Stimulated activated CD8-positive, alpha-beta memory T cell treated with anti-CD3 and anti-CD28 coated beads, Interleukin-4, amount 100 ng/mL, for 48 hours (primary cell): ENCODE results near the gene C1QL3.
A peak's percentile ranks its signal among the peaks of the same experiment; 100 is the strongest.

ENCODE experiments used
- DNase-seq: peaks from one replicate; pipeline ENCODE4 v3.0.0-alpha.2; 2020

Gene C1QL3

DNA sequence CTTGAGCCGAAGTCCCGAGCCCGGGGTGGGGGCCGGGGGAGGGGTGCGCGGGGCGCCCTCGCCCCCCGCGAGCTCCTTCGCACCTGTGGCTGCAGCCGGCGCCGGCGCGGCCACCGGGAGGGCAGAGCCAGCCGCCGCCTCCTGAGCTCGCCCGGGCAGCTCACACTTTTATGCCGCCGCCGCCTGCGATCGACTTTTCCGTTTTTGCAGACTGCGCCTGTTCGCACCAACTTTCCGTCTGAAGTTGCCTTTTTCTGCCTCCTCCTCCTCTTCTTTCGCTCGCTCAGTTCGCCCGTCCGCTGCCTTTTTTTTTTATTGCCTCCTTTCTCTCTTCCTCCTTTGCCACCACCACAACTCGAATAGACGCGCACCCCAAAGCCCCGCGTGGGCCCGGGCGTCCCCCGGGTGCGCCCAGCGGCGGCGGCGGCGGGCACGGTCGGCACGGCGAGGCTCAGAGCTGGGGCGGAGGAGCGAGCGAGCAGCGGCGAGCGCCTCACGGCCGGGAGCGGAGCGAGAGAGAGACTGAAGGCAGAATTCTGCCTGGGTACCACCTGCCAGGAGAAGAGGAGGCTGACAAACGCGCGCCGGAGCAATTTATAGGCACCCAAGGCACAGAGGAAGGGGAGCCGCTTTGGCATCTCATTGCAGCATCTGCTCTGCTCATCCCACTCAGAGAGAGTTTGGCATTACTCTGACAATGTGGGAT lies at the start of gene C1QL3:
C1QL3 (minus strand) TSS at position 569 of the 706 bp plus-strand sequence. CDS start 814 bp downstream, outside the sequence.
- DNase-seq = peak; percentile 53

DNA sequence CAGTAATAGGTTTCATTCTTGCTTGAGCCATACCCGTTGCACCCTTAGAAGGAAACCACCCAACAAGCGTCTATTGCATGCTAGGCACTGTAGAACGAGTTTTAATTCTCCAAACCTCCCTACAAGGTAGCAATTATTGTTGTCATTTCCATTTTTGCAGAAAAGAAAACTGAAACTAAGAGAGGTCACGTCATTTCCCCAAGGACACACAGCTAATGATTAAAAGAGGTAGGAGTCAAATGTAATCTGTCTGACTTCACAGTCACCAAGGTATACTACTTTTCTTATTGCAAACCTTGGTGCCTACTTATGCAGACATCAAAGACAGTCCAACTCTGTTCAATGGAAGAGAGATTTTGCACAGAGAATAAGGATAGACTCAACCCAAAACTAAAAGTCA lies 49.1 kb upstream of the C1QL3 start:
- DNase-seq = no peak

DNA sequence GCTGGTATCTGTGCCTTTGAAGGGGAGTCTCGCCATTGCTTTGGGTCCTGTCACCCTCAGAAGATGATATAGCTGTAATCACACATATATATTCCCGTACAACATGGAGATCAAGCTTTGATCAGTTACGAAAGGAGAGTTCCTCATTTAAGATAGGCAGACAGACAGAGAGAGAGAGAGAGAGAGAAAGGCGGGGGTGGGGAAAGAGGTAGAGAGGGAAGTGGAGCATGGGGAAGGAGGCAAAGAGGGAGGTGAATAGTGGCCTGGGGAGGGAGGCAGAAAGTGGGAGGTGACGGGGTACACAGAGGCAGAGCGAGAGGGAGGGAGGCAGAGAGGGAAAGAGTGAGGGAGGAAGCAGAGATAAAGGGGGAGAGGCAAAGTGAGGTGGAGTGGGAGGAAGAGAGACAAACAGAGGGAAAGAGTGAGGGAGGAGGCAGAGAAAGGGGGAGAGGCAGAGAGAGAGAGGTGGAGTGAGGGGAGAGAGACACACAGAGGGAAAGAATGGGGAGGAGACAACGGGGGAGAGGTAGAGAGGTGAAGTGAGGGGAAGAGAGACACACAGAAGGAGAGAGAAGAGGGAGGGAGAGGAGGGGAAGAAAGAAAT lies 44.6 kb upstream of the C1QL3 start:
- no peak for DNase-seq

DNA sequence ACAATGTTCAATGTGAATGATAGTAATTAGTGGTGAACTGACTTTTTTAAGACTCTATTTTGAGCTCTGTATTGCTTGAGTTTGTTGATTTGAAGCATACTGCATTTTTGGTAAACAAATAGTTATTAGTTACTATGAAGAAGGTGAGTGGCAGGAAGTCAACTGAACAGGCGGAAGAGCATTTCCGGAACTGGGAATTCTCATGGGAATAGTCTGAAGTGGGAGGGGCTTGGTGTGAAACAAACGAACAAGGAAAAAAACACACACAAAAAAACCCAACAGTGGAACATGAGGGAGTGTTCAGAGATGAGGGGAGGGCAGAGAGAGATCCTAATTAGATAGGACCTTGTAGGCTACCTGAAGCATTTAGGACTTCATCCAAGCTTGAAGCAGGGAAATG lies 43.9 kb upstream of the C1QL3 start:
- DNase-seq = no peak

DNA sequence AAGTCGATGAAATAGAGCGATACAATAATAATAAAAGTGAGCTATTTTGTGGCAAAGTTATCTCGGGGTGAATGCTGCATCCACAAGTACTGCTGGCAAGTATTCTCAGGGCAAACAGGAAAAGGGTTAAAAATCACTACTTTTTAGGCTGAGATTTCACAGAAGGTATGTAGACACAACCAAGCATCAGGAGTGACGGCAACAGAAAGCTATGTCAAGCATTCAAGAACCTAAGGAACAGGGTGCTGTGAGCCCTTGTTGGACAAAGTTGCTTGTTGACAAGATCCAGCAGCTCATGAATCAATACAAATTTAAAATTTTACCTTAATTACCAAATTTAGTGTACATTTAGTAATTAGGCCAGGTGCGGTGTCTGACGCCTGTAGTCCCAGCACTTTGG lies 41.2 kb upstream of the C1QL3 start:
- no peak for DNase-seq

DNA sequence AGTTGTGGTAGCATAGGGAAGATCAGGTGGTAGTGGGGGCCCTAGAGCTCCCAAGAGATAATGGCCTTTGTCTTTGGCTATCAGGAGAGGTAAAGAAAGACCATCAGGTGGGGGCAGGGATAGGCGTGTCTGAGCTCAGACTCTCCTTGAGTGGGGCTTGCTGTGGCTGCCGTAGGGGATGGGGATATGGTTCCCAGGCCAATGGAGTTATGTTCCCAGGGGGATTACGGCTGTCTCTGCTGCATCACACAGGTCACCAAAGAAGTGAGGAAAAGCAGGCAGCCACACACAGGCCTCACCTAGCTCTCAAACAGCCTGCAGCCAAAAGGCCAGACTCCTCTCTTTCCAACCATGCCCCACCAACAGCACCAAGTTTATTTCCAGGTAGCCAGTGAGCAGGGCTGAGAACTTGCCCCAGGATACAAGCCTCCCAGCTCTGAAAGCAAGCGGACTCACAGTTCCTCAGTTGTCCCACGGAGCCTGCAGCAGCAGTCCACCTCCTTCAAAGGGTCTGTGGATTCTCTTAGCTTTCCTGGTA lies 37.6 kb upstream of the C1QL3 start:
- no peak for DNase-seq

DNA sequence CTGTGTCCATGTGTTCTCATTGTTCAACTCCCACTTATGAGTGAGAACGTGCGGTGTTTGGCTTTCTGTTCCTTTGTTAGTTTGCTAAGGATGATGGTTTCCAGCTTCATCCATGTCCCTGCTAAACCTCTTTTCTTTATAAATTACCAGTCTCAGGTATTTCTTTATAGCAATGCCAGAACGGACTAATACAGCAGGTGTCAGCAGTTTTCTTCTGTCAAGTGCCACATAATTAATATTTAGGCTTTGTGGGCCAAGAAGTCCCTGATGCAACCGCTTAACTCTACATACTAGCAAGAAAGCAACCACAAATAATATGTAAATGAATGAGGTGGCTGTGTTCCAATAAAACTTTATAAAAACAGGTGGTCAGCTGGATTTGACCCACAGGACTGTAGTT lies 26.3 kb upstream of the C1QL3 start:
- no peak for DNase-seq

DNA sequence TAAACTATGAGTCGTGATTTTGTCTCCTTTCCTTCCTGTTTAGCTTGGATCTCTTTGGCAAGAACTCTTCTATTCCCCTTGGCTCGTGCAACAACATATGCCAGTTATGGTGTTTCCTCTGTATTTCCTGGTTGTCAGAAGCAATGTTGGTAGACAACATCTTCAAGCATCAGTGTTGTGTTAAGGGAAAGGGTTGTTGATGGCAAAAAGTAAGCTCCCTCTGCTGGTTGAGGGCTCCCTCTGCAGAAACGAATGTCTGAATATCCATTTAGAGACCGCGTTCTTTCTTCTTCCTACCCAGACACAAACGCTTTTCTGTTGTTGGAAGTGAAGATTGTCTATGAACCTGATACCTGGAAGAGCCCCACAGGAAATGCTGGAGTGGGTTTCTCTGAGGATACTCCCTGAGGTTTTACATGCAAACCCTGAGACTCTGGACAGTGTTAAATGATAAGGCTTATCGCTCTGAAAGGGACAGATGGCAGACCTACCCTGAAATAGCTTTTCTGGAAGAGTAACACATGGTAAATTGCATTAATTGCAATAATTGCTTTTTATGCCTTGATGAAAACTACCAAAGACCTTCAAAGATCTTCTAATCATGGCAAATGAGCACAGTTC lies 23.5 kb upstream of the C1QL3 start:
- no peak for DNase-seq

DNA sequence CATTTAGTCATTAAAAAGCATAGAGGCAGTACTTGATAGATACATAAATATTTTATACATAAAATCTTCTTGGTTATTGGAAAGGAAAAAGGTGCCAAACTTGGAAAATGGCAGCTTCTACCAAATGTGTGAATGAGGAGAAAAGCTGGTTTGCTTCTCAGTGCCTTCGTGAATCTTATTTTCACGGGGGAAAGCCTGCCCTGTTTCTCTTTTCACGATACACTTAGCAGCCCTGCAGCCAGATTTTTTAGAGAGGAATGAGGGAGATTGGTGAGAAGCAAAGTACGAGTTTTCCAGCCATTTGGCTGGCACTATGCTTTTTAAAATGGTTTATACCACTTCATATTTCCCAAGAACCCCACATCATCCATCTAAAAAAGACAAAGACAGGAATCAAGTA lies 22.9 kb upstream of the C1QL3 start:
- DNase-seq = no peak

DNA sequence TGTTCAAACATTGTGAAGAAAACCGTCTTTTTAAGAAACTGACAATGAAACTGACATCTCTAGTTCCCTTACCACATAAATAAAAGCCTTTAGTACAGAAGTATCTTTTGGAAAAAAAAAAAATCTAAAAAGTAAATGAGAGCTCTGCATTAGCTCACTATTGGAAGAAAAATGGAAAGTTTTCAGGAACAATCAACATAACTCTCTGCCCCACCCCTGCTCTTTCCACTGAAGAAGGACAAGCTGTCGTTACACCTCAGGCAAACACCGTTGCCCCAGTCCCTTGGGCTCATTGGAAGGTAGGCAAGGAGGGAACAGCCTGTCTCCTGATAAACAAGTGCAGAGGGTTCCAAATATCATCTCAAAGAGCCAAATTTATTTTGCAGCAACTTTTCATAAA lies 22.4 kb upstream of the C1QL3 start:
- DNase-seq = no peak

DNA sequence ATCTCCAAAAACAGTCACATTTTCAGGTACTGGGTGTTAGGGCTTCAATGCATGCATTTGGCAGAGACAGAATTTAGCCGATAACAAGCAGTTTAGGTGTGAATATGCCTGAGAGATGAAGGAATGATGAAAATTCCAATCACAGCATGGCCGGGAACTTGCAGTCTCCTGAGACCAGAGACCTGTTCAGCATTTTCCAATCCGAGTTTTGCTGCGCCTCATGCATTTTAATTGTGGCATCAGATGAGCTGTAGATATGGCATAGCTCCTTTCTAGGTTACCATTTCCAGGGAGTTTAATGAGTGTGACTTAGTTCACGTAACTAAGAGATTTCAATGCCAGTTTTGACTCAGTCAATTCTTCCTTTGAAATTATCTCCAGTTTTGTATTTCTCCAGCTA lies 14.5 kb upstream of the C1QL3 start:
- no peak for DNase-seq

DNA sequence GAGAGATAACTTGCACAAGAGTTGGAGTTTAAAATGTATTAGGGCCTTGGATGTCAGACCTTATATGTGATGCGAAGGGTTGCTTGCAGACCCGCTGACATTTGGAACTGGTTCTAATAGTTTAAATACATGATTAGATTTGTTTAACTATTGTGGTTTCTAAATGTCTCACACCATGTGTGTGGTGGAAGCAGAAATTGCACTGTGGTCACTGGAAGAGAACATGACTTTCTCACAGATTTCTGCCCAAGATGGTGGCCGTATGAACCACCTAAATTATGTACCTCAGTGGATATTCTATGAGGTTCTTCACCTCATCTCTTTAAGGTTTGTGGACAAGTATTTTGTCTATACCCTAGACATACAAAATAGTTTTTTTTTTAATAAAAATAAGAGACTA lies 8.2 kb upstream of the C1QL3 start:
- DNase-seq = no peak

DNA sequence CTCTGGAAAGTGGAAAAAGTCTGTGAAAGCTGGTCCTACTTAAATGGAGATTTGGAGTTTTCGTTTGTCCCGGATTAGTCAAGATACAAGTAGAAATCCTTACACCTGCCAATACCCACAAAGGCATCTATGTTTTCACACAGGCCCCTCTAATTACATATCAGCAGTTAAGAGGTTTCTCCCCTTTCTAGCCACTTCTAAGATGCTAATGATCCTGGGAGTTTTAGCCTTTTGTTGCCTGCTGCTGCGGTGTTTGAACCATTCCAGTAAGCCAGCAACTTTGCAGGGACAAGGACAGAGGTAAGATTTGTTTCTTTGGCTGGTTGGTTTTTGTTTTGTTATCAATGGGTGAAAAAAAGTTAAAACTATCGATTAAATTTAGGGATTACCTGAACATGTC lies 5.8 kb upstream of the C1QL3 start:
- no peak for DNase-seq

DNA sequence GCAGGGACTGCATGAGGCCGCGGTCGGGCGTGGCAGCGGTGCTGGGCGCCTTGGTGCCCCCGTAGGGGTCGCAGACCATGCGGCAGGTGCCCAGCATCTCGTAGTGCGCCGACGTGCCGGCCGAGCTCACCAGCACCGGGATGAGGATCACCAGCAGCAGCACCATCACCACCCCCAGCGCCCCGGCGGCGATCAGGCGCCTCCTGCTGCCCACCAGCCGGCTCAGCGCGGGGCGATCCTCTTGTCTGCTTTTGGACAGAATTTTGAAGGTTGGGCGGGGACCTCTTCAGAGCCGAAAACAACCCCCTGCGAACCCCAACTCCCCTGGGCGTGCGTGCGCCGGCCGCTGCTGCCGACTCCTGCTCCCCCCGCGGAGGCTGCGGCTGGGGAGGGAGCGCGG lies 779 bp downstream of the C1QL3 start:
- peak; percentile 66 for DNase-seq

DNA sequence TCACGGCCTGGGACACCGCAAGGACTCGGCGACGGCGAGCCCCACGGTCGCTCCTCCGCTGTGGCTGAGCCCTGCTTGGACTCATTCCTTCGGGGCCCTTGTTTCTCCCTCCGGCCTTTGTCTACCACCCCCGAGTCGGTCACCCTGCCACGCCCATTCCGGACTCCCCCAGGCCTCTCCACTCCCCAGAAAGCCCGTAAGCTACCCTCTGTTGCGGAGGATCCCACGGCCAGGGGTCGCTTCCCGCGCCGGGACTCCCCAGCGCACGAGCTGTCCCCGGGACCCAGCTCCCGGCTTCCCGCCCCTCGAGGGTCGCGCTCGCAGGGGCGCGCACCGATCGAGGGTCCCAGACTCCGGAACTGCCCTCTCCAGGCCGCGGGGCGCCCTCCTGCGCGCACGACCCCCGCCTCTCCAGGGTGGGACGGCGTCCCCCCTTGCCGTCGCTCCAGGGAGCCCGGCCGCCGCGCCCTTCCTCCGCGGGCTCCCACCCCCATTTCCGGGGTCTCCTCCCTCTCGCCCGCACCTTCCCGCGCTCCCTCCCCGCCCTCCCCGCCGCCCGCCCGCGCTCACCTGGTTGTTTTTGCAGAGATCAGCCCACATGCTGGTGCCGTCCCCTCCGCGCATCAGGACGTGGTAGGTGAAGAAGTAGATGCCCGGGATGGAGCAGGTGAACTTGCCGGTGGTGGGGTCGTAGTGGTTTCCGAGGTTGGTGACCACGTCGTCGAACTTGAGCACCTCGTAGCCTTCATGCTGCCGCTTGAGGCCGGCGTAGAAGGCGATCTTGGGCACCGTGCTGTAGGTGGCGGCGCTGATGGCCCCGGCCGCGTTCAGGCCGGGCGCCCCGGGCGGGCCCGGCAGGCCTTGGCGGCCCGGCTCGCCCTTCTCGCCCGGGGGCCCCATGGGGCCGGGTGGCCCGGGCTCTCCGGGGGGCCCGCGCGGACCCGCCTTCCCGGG lies 1.5 kb downstream of the C1QL3 start:
- peak; percentile 32 for DNase-seq

DNA sequence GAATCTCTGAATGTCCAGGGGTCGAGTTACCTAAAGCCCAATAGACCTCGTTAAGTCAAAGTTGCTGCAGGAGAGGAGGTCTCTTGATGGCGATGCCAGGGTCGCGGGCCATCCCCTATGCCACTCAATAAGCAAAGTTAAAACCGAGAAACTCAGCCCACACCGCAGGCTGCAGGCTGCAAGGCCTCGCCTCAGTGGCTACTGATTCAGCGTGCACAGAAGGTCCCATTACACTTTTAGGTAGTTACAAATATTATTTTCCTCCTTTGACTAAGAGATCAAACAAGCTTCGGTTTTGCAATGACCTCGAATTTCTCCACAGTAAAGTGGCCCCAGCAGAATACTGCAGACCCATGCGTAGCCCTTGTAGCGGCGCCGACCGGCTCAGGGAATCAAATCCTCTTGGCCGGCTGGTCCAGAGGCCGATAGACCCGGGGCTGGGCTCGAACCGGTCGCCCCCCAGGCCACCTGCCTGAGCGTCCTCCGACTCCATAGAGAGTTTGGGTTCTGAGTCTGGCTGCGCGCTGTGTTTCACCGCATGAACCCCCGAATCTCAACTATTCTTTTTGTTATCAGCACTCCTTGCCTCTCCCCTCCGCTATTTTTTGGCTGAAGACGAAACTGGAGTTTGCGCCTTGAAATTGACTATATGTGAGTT lies 2.3 kb downstream of the C1QL3 start:
- DNase-seq = no peak

DNA sequence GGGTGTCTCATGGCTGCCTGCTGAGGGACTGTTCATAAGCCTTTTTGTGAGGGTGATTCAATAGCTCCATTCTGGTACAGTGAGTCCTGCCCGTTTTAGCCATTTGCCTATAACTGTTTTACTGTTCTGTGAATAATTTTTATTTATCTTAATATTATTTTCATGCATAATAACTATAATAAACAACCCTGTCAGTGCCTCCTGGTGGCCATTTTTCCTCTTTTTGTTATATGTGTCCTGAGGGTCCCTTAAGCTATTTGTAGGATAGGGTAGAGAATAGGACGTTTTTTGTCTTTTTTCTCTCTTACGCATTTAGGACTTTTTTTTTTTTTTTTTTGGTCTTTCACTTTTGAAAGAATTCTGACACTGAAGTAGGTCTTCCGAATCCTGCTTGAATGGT lies 2.9 kb downstream of the C1QL3 start:
- no peak for DNase-seq

DNA sequence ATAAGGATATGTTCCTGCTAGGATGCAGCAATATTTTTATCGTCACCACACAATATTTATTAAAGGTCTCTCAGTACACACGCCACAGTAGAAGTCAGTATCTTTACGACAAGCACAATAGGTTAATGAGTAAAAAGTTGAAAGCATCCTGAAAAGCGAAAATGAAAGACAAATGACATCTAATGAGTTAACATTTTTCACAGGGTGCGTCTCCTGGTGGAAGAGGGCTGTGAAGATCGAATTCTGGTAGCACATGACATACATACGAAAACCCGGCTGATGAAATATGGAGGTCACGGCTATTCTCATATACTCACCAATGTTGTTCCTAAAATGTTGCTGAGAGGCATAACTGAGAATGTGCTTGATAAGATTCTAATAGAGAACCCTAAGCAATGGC lies 10.8 kb downstream of the C1QL3 start:
- no peak for DNase-seq

DNA sequence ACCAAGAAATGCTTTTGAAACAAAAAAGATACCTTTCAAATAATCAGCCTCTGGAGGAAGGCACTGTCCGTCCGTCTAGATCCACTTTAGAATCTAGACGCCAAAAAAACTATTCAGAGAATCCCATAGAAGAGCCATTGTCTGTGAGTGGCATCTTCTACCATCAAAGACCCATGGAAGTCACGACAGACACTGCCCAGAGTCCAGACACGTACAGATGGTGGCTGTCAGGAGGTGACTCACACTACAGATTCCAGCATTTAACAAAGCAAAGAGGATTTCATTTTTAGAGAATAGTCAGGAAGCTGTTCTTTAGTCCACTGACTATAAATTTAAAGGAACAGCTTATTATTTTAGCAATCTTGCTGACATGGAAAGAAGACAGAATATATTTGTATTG lies 11.7 kb downstream of the C1QL3 start:
- no peak for DNase-seq

DNA sequence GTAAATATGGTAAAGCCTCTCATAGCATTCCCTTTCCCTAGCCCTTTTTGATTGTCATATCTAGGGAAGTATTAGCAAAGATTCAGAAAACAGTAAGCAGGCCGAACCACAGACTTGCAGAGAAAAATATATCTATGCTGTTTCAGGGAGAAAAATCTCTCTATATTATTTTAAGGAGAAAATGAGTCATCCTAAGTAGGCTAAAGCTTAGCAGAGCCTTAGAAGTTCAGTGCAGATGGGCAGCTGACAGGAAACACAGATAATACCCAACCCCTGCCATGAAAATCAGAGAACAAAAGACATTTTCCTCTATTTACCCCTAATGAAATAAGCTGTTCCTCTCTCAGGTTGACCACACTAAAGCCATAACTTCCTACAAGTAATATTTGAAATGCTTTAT lies 16.5 kb downstream of the C1QL3 start:
- DNase-seq = no peak

DNA sequence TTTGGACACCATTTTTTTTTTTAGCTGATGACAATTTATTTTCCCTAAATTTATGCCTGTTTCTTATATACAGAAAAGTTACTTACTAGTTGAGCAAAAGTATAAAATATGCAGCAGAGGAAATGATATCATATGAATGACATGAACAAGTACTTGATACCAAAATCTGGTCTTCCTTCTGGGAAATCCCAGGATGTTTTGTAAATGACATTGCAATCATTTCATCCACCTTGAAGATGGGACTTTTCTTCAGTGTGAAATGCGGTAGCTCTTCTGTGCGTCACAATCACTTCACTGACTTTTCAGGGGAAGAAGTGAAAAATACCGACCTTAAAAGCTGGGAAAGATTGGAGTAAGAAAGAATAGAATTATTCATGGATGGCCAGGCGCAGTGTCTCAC lies 23.8 kb downstream of the C1QL3 start:
- no peak for DNase-seq

DNA sequence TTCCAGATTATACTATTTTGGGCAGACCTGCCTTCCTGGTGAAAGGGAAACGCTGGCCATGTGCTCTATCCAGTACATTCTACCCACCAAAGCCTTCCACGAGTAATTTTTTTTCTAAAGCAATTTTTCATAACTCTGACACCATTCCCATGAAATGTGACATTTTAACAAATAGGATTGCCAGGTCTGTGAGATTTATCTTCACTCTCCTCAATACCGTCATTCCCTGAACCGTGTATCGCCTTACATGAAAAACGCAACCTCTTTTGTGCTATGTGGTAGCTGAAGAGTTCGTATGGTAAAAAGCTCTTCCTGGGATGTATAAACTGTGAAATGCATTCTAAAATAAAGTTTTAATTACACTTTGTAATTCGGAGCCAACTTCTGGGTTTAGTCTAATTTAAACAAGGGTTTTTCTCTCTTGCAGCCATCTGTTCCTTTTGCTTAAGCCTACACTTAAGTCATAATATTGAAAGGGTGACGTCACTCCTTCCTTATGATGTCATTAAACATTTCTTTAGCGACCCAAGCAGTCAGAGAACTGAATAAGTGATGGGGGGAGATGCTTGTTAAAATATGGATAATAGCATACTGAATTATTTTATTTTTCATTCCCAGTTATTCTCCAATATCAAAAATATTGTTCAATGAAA lies 27.7 kb downstream of the C1QL3 start:
- DNase-seq = no peak
